Measurements from ENCODE around the gene APOC3.

Gene APOC3

GRCh38 chr11:116823031-116823843, 6.5 kb upstream of the APOC3 start, which contains the start of gene APOA4:
APOA4 (minus strand) TSS chr11:116823304; CDS start chr11:116823191, 113 bp downstream.
- Histone ChIP-seq H3K4me3 (ENCODE audit: low read length) (no peak within 1 kb of the TSS), H3K27ac (ENCODE audit: low read depth, low read length) (no peak within 1 kb of the TSS), H3K9me3 (ENCODE audit: insufficient read depth, low read depth, low read length) (no peaks in the 10 kb centered on the region), H3K27me3 (ENCODE audit: insufficient read depth, low read length) (no peaks in the 10 kb centered on the region), H3K9ac (ENCODE audit: low read depth, low read length) (no peak within 1 kb of the TSS), H3K36me3 (ENCODE audit: insufficient read depth, low read length) (no peaks in the 10 kb centered on the region), H3K4me1 (ENCODE audit: insufficient read depth, low read length) (no peaks in the 10 kb centered on the region)
- 81% methylated on average over 13 of the region's 16 CpGs for WGBS

- Histone ChIP-seq H3K27me3 (ENCODE audit: insufficient read depth, low read length) (no peaks in the 10 kb centered on the region; the same call in 1 of the 2 replicates), H3K4me3 (ENCODE audit: low read length) (no peak overlapping the region), H3K27ac (ENCODE audit: low read depth, low read length) (no peak overlapping the region), H3K9ac (ENCODE audit: low read depth, low read length) (no peak overlapping the region), H3K9me3 (ENCODE audit: insufficient read depth, low read depth, low read length) (no peaks in the 10 kb centered on the region), H3K36me3 (ENCODE audit: insufficient read depth, low read length) (no peaks in the 10 kb centered on the region), H3K4me1 (ENCODE audit: insufficient read depth, low read length) (no peaks in the 10 kb centered on the region)
- 84% methylated on average over 5 of the region's 5 CpGs for WGBS
Measured at GRCh38 chr11:116825434-116825833, 4.3 kb upstream of the APOC3 start.

GRCh38 chr11:116825854-116826750, 3.6 kb upstream of the APOC3 start:
- Histone ChIP-seq H3K36me3 (ENCODE audit: insufficient read depth, low read length) (no peaks in the 10 kb centered on the region), H3K27me3 (ENCODE audit: insufficient read depth, low read length) (no peaks in the 10 kb centered on the region; the same call in 1 of the 2 replicates), H3K9ac (ENCODE audit: low read depth, low read length) (no peak overlapping the region), H3K9me3 (ENCODE audit: insufficient read depth, low read depth, low read length) (no peaks in the 10 kb centered on the region), H3K4me1 (ENCODE audit: insufficient read depth, low read length) (no peaks in the 10 kb centered on the region), H3K27ac (ENCODE audit: low read depth, low read length) (no peak overlapping the region), H3K4me3 (ENCODE audit: low read length) (no peak overlapping the region)
- 85% methylated on average over 22 of the region's 22 CpGs for WGBS

DNA sequence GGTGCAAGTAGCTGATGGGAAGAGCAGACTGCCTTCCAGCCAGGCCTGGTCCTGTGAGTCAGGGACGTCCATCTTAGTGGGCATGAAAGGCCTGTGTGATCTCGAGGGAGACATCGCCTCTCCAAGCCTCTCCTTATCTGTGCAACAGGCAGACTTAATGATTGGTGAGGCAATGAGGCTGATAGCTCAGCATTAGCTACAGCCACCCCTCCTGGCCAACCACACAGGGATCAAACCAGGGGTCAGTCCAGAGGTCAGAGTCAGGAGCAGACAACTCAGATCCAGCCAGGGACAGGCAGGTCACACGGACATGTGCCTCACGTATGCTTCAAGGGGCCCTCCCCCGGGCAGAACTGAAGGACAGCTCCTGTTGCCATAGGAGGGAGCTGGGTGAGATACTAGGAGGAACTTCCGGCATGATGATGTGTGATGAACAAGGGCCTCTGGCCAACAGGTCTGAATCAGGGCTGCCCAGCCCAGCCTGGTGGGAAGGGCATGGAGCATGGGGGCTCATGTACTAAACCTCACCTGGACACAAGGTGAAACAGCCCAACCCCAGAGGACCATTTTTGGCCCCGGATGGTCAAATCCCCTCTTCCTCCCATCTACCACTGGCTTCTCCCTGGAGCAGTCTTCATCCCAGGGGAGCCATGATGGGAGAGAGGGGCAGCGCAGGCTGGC, 2.8 kb upstream of the APOC3 start:
- Histone ChIP-seq H3K27me3 (ENCODE audit: insufficient read depth, low read length) (no peaks in the 10 kb centered on the region; the same call in 1 of the 2 replicates), H3K4me1 (ENCODE audit: insufficient read depth, low read length) (no peaks in the 10 kb centered on the region), H3K9me3 (ENCODE audit: insufficient read depth, low read depth, low read length) (no peaks in the 10 kb centered on the region), H3K36me3 (ENCODE audit: insufficient read depth, low read length) (no peaks in the 10 kb centered on the region), H3K4me3 (ENCODE audit: low read length) (no peak overlapping the region), H3K27ac (ENCODE audit: low read depth, low read length) (no peak overlapping the region), H3K9ac (ENCODE audit: low read depth, low read length) (no peak overlapping the region)
- 89% methylated on average over 9 of the region's 9 CpGs for WGBS

DNA sequence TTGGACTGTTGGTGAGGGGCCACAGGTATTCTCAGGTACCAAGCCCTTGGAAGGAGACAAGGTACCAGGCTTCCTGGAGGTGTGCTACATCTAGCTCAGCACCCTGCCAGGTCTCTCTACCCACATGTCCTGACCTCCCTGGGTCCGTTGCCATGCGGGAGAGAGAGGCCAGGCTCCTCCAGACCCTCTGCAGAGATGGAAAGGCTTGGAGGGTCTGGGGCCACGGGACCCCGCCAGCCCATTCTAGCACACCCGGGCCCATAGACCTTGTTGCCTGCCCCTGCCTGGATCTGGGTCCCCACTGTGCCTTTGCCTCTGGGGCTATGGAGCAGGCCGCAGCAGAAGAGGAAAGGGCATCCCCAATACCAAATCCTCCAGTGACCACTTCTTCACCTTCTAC, 2.2 kb upstream of the APOC3 start:
- WGBS, result 92% methylated on average over 6 of the region's 6 CpGs
- H3K27ac ChIP-seq (ENCODE audit: low read depth, low read length), result no peak overlapping the region

GRCh38 chr11:116828632-116829524, 829 bp upstream of the APOC3 start:
- no peak overlapping the region for H3K27ac ChIP-seq (ENCODE audit: low read depth, low read length)
- no peak overlapping the region for H3K9ac ChIP-seq (ENCODE audit: low read depth, low read length)
- no peaks in the 10 kb centered on the region for H3K4me1 ChIP-seq (ENCODE audit: insufficient read depth, low read length)
- no peaks in the 10 kb centered on the region; the same call in 1 of the 2 replicates for H3K27me3 ChIP-seq (ENCODE audit: insufficient read depth, low read length)
- 77% methylated on average over 11 of the region's 16 CpGs for whole genome bisulfite sequencing
- H3K36me3 ChIP-seq (ENCODE audit: insufficient read depth, low read length), result no peaks in the 10 kb centered on the region
- no peak overlapping the region for H3K4me3 ChIP-seq (ENCODE audit: low read length)
- H3K9me3 ChIP-seq (ENCODE audit: insufficient read depth, low read depth, low read length), result no peaks in the 10 kb centered on the region

More for the DNA sequence above, 2.2 kb upstream of the APOC3 start:
- Histone ChIP-seq H3K4me1 (ENCODE audit: insufficient read depth, low read length) (no peaks in the 10 kb centered on the region), H3K4me3 (ENCODE audit: low read length) (no peak overlapping the region), H3K9ac (ENCODE audit: low read depth, low read length) (no peak overlapping the region), H3K9me3 (ENCODE audit: insufficient read depth, low read depth, low read length) (no peaks in the 10 kb centered on the region), H3K27me3 (ENCODE audit: insufficient read depth, low read length) (no peaks in the 10 kb centered on the region; the same call in 1 of the 2 replicates), H3K36me3 (ENCODE audit: insufficient read depth, low read length) (no peaks in the 10 kb centered on the region)

DNA sequence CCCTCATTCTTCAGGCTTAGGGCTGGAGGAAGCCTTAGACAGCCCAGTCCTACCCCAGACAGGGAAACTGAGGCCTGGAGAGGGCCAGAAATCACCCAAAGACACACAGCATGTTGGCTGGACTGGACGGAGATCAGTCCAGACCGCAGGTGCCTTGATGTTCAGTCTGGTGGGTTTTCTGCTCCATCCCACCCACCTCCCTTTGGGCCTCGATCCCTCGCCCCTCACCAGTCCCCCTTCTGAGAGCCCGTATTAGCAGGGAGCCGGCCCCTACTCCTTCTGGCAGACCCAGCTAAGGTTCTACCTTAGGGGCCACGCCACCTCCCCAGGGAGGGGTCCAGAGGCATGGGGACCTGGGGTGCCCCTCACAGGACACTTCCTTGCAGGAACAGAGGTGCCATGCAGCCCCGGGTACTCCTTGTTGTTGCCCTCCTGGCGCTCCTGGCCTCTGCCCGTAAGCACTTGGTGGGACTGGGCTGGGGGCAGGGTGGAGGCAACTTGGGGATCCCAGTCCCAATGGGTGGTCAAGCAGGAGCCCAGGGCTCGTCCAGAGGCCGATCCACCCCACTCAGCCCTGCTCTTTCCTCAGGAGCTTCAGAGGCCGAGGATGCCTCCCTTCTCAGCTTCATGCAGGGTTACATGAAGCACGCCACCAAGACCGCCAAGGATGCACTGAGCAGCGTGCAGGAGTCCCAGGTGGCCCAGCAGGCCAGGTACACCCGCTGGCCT, 641 bp downstream of the APOC3 start:
- WGBS, result 94% methylated on average over 17 of the region's 17 CpGs
- Histone ChIP-seq H3K27me3 (ENCODE audit: insufficient read depth, low read length) (peaks cover 5% of the 10 kb centered on the region), H3K36me3 (ENCODE audit: insufficient read depth, low read length) (no peaks in the 10 kb centered on the region), H3K4me1 (ENCODE audit: insufficient read depth, low read length) (no peaks in the 10 kb centered on the region), H3K27ac (ENCODE audit: low read depth, low read length) (no peak overlapping the region), H3K4me3 (ENCODE audit: low read length) (no peak overlapping the region), H3K9me3 (ENCODE audit: insufficient read depth, low read depth, low read length) (no peaks in the 10 kb centered on the region), H3K9ac (ENCODE audit: low read depth, low read length) (no peak overlapping the region)

DNA sequence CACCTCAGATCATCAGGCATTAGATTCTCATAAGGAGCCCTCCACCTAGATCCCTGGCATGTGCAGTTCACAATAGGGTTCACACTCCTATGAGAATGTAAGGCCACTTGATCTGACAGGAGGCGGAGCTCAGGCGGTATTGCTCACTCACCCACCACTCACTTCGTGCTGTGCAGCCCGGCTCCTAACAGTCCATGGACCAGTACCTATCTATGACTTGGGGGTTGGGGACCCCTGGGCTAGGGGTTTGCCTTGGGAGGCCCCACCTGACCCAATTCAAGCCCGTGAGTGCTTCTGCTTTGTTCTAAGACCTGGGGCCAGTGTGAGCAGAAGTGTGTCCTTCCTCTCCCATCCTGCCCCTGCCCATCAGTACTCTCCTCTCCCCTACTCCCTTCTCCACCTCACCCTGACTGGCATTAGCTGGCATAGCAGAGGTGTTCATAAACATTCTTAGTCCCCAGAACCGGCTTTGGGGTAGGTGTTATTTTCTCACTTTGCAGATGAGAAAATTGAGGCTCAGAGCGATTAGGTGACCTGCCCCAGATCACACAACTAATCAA, 2.2 kb downstream of the APOC3 start:
- WGBS, result 95% methylated on average over 7 of the region's 7 CpGs
- H3K27ac ChIP-seq (ENCODE audit: low read depth, low read length), result no peak overlapping the region
- H3K9ac ChIP-seq (ENCODE audit: low read depth, low read length), result no peak overlapping the region
- H3K36me3 ChIP-seq (ENCODE audit: insufficient read depth, low read length), result no peaks in the 10 kb centered on the region
- no peaks in the 10 kb centered on the region for H3K9me3 ChIP-seq (ENCODE audit: insufficient read depth, low read depth, low read length)
- H3K4me3 ChIP-seq (ENCODE audit: low read length), result no peak overlapping the region
- H3K27me3 ChIP-seq (ENCODE audit: insufficient read depth, low read length), result peaks cover 7% of the 10 kb centered on the region
- no peaks in the 10 kb centered on the region for H3K4me1 ChIP-seq (ENCODE audit: insufficient read depth, low read length)

- peaks cover 7% of the 10 kb centered on the region for H3K27me3 ChIP-seq (ENCODE audit: insufficient read depth, low read length)
- H3K4me3 ChIP-seq (ENCODE audit: low read length), result no peak overlapping the region
- H3K27ac ChIP-seq (ENCODE audit: low read depth, low read length), result no peak overlapping the region
- H3K9ac ChIP-seq (ENCODE audit: low read depth, low read length), result no peak overlapping the region
- no peaks in the 10 kb centered on the region for H3K9me3 ChIP-seq (ENCODE audit: insufficient read depth, low read depth, low read length)
- 84% methylated on average over 12 of the region's 13 CpGs for WGBS
- no peaks in the 10 kb centered on the region for H3K4me1 ChIP-seq (ENCODE audit: insufficient read depth, low read length)
- H3K36me3 ChIP-seq (ENCODE audit: insufficient read depth, low read length), result no peaks in the 10 kb centered on the region
Measured at GRCh38 chr11:116832350-116833290, 2.9 kb downstream of the APOC3 start.

Data from HUES64 (cell line).